Measurements from ENCODE around the gene PLEKHF1.

GRCh38 chr19:29708554-29709439, 43.5 kb downstream of the PLEKHF1 start:
- no peak for TF ChIP-seq CTCF (conservative IDR thresholded peaks at IDR 0.05; ENCODE audit: low read depth in 2 of 2)
- no peak for TF ChIP-seq POLR2AphosphoS5 (IDR thresholded peaks at IDR 0.05; ENCODE audit: low read depth)
- no peak for TF ChIP-seq EZH2phosphoT487 (IDR thresholded peaks at IDR 0.05; ENCODE audit: unreplicated experiment)
- TF ChIP-seq REST (IDR thresholded peaks at IDR 0.05; ENCODE audit: unreplicated experiment), result no peak
- TF ChIP-seq ZNF114 (CRISPR knock-in tag; IDR thresholded peaks at IDR 0.05), result no peak
- no peak for TF ChIP-seq CREB1 (CRISPR knock-in tag; IDR thresholded peaks at IDR 0.05; ENCODE audit: low read depth)

All from GM23338 (cell line).